HepG2 (cell line): ENCODE measurements around the gene TAS2R19. TPM values are rescaled to one million over a fixed set of nuclear protein-coding genes. Genes with fewer than 3 reads are reported as not detected.

Experiments used
- AFF4 ChIP-seq: sonication (generic); formaldehyde crosslinking; IDR thresholded peaks from 2 replicates; pipeline ENCODE4 v1.4.0; 2020; ENCODE audit warnings: missing genetic modification reagents
- JUN ChIP-seq: sonication (generic); formaldehyde crosslinking; IDR thresholded peaks from 2 replicates; pipeline ENCODE4 v1.4.0; 2020; ENCODE audit warnings: mild to moderate bottlenecking, missing genetic modification reagents
- PRDM15 ChIP-seq: sonication (generic); formaldehyde crosslinking; IDR thresholded peaks from 2 replicates; pipeline ENCODE4 v1.4.0; 2020; ENCODE audit warnings: missing genetic modification reagents
- SNAPC2 ChIP-seq: sonication (generic); formaldehyde crosslinking; IDR thresholded peaks from 2 replicates; pipeline ENCODE4 v1.8.1; 2022; ENCODE audit warnings: mild to moderate bottlenecking, missing genetic modification reagents
- TOE1 ChIP-seq: sonication (generic); formaldehyde crosslinking; IDR thresholded peaks from 2 replicates; pipeline ENCODE4 v1.4.0; 2020; ENCODE audit warnings: mild to moderate bottlenecking, missing genetic modification reagents
- ZFYVE20 ChIP-seq: sonication (generic); formaldehyde crosslinking; IDR thresholded peaks from 2 replicates; pipeline ENCODE4 v1.8.0; 2023; ENCODE audit warnings: low read depth, mild to moderate bottlenecking, moderate library complexity, missing genetic modification reagents, borderline replicate concordance
- ZHX2 ChIP-seq, 2 experiments: sonication (generic) in 1 of 2; formaldehyde crosslinking in 1 of 2; IDR thresholded peaks; 2 replicates each; pipeline versions ENCODE4 v1.6.1 to v1.9.0; 2014 to 2022; ENCODE audit warnings: antibody characterized with exemption in 1 of 2, borderline replicate concordance in 1 of 2, inconsistent platforms in 1 of 2, low read depth in 1 of 2, missing genetic modification reagents in 1 of 2
- ZNF562 ChIP-seq: sonication (generic); formaldehyde crosslinking; IDR thresholded peaks from 2 replicates; pipeline ENCODE4 v1.8.0; 2022; ENCODE audit warnings: missing genetic modification reagents, borderline replicate concordance
- ZNF563 ChIP-seq: sonication (generic); formaldehyde crosslinking; IDR thresholded peaks from 2 replicates; pipeline ENCODE4 v1.8.0; 2022; ENCODE audit warnings: mild to moderate bottlenecking, moderate library complexity, missing genetic modification reagents
- ZNF609 ChIP-seq: sonication (generic); formaldehyde crosslinking; IDR thresholded peaks from 2 replicates; pipeline ENCODE4 v1.4.0; 2020; ENCODE audit warnings: mild to moderate bottlenecking, missing genetic modification reagents, borderline replicate concordance
- polyA plus RNA-seq, 8 experiments: library from polyadenylated mRNA; depleted of rRNA in 3 of 8; stranded (reverse) in 7 of 8; unstranded in 1 of 8; fragments of >200 nt; fragmentation: Illumina TruSeq in 4 of 8; extraction: Trizol in 4 of 8; gene quantifications; 2 replicates each; pipeline versions ENCODE4 v1.2.1 to v1.2.3, GENCODE V29; 2011 to 2016; ENCODE audit warnings: low read depth in 4 of 8, missing spikeins in 1 of 8, mixed read lengths in 1 of 8; ENCODE audit not compliant: insufficient read depth in 1 of 8
- total RNA-seq, 5 experiments: library from RNA; depleted of rRNA; stranded (reverse); fragments of >200 nt; fragmentation: Illumina TruSeq; extraction: Trizol; gene quantifications; 2 replicates each; pipeline ENCODE4 v1.2.3, GENCODE V29; 2016; ENCODE audit warnings: low read depth in 1 of 5

The TAS2R19 gene
- total and polyA plus RNA-seq, 2 of the 13 experiments (the other 11 are each of a cell fraction or from before 2014, with no cell fraction given): 0.62 to 5.3 TPM

- TF ChIP-seq ZHX2 (IDR thresholded peaks at IDR 0.05; ENCODE audit: low read depth) (no peak), ZHX2 (CRISPR knock-in tag; IDR thresholded peaks at IDR 0.05; ENCODE audit: borderline replicate concordance) (no peak), ZFYVE20 (CRISPR knock-in tag) (no peak), ZNF563 (CRISPR knock-in tag) (no peak), ZNF609 (CRISPR knock-in tag) (peak; percentile 73; the same call in 1 of the 2 replicates), AFF4 (CRISPR knock-in tag) (no peak), TOE1 (CRISPR knock-in tag) (no peak), SNAPC2 (CRISPR knock-in tag) (no peak), PRDM15 (CRISPR knock-in tag) (no peak), JUN (CRISPR knock-in tag) (no peak), ZNF562 (CRISPR knock-in tag) (no peak)
Observed at GRCh38 chr12:11071414-11071813, 49.0 kb upstream of the TAS2R19 start (continued).
